Activated T-cell treated with anti-CD3 and anti-CD28 coated beads for 1 hour (primary cell): ENCODE results near the gene RASAL1.
"Not testable (repeated sequence)": the region's sequence is repeated elsewhere in the genome, so short reads cannot be mapped to it uniquely, and the experiment has no call there.

Experiments used
- DNase-seq: peaks from one replicate; pipeline ENCODE4 v3.0.0-alpha.2; 2020; ENCODE audit warnings: low read depth

Gene RASAL1

GRCh38 chr12:113118142-113118541 is 17.4 kb downstream of the RASAL1 start:
- DNase-seq, result no peak

GRCh38 chr12:113117684-113118083 is 17.9 kb downstream of the RASAL1 start:
- not testable (repeated sequence) for DNase-seq

GRCh38 chr12:113116875-113117274 is 18.7 kb downstream of the RASAL1 start:
- DNase-seq, result no peak

- DNase-seq, result no peak
Observed at GRCh38 chr12:113115455-113116126, 20.0 kb downstream of the RASAL1 start.

GRCh38 chr12:113114447-113115178 is 20.9 kb downstream of the RASAL1 start:
- DNase-seq, result no peak

- no peak for DNase-seq
Observed at GRCh38 chr12:113113397-113113796, 22.2 kb downstream of the RASAL1 start.

- DNase-seq, result no peak
Observed at GRCh38 chr12:113112043-113112899, 23.3 kb downstream of the RASAL1 start.

- DNase-seq, result no peak
Observed at GRCh38 chr12:113111247-113111646, 24.3 kb downstream of the RASAL1 start.

GRCh38 chr12:113109872-113110599 is 25.5 kb downstream of the RASAL1 start:
- DNase-seq, result no peak

- no peak for DNase-seq
Observed at GRCh38 chr12:113109360-113109759, 26.2 kb downstream of the RASAL1 start.

- no peak for DNase-seq
Observed at GRCh38 chr12:113108308-113108707, 27.3 kb downstream of the RASAL1 start.

GRCh38 chr12:113106361-113106760 is 29.2 kb downstream of the RASAL1 start:
- no peak for DNase-seq

GRCh38 chr12:113105606-113106271 is 29.8 kb downstream of the RASAL1 start:
- DNase-seq, result no peak

GRCh38 chr12:113104953-113105510 is 30.5 kb downstream of the RASAL1 start:
- no peak for DNase-seq

GRCh38 chr12:113103756-113104450 is 31.7 kb downstream of the RASAL1 start:
- DNase-seq, result peak; percentile 41

GRCh38 chr12:113102811-113103210 is 32.8 kb downstream of the RASAL1 start:
- no peak for DNase-seq

- DNase-seq, result no peak
Observed at GRCh38 chr12:113101751-113102150, 33.8 kb downstream of the RASAL1 start.

GRCh38 chr12:113099764-113100163 is 35.8 kb downstream of the RASAL1 start:
- DNase-seq, result no peak

- DNase-seq, result no peak
Observed at GRCh38 chr12:113099364-113099763, 36.2 kb downstream of the RASAL1 start.

GRCh38 chr12:113098441-113099028 is 37.0 kb downstream of the RASAL1 start:
- peak; percentile 55 for DNase-seq
